Osteocyte (in vitro differentiated cells): ENCODE results near the gene LSM14A. TPM values are rescaled to one million over a fixed set of nuclear protein-coding genes. Genes with fewer than 3 reads are reported as not detected.

Source experiments
- DNase-seq: peaks from one replicate; pipeline ENCODE4 v3.0.0; 2021; ENCODE audit warnings: mixed read lengths; ENCODE audit not compliant: unreplicated experiment; ENCODE audit errors: extremely low spot score
- H3K27ac Mint-ChIP-seq: one replicate; pipeline ENCODE4 v1.8.0; 2021; ENCODE audit warnings: mild to moderate bottlenecking, mixed read lengths; ENCODE audit not compliant: unreplicated experiment
- H3K27me3 Mint-ChIP-seq: one replicate; pipeline ENCODE4 v1.8.0; 2021; ENCODE audit warnings: mixed read lengths; ENCODE audit not compliant: unreplicated experiment
- H3K36me3 Mint-ChIP-seq: one replicate; pipeline ENCODE4 v1.8.0; 2021; ENCODE audit warnings: mixed read lengths; ENCODE audit not compliant: unreplicated experiment
- H3K4me1 Mint-ChIP-seq: one replicate; pipeline ENCODE4 v1.8.0; 2021; ENCODE audit warnings: mixed read lengths; ENCODE audit not compliant: unreplicated experiment
- H3K4me3 Mint-ChIP-seq: one replicate; pipeline ENCODE4 v1.8.0; 2021; ENCODE audit warnings: mild to moderate bottlenecking, moderate library complexity, mixed read lengths; ENCODE audit not compliant: unreplicated experiment
- H3K9me3 Mint-ChIP-seq: one replicate; pipeline ENCODE4 v1.8.0; 2021; ENCODE audit warnings: mixed read lengths; ENCODE audit not compliant: unreplicated experiment
- CTCF ChIP-seq: fragments of 200-600 bp; sonication (generic); IDR thresholded peaks from 2 replicates; pipeline ENCODE4 v1.5.0; 2021; ENCODE audit warnings: antibody characterized with exemption, mild to moderate bottlenecking, moderate library complexity
- total RNA-seq: library from RNA; stranded (reverse); gene quantifications from 2 replicates; pipeline ENCODE4 v1.2.1, GENCODE V29; 2021

The LSM14A gene
- total RNA-seq, 1 donor from 2014 or later: 97.8 TPM

GRCh38 chr19:34255546-34255945 lies 83.2 kb downstream of the LSM14A start:
- Mint-ChIP-seq H3K4me3 (peak overlapping the region; percentile 74), H3K27ac (peak overlapping the region; percentile 77), H3K27me3 (no peaks in the 10 kb centered on the region), H3K36me3 (peaks cover 2% of the 10 kb centered on the region), H3K4me1 (peaks cover 40% of the 10 kb centered on the region), H3K9me3 (no peaks in the 10 kb centered on the region)
- no peak for DNase-seq
- no peak for TF ChIP-seq CTCF

- H3K27me3 Mint-ChIP-seq: no peaks in the 10 kb centered on the region
- peaks cover 51% of the 10 kb centered on the region for H3K4me1 Mint-ChIP-seq
- H3K27ac Mint-ChIP-seq: peak overlapping the region; percentile 58
- no peak for DNase-seq
- no peaks in the 10 kb centered on the region for H3K9me3 Mint-ChIP-seq
- H3K36me3 Mint-ChIP-seq: peaks cover 2% of the 10 kb centered on the region
- peak overlapping the region; percentile 24 for H3K4me3 Mint-ChIP-seq
- no peak for TF ChIP-seq CTCF
Observed at GRCh38 chr19:34256835-34257558, 84.7 kb downstream of the LSM14A start.

- H3K4me1 Mint-ChIP-seq: peaks cover 51% of the 10 kb centered on the region
- DNase-seq: no peak
- peak overlapping the region; percentile 24 for H3K4me3 Mint-ChIP-seq
- H3K36me3 Mint-ChIP-seq: peaks cover 2% of the 10 kb centered on the region
- H3K27ac Mint-ChIP-seq: peak overlapping the region; percentile 58
- TF ChIP-seq CTCF: no peak
- H3K27me3 Mint-ChIP-seq: no peaks in the 10 kb centered on the region
- no peaks in the 10 kb centered on the region for H3K9me3 Mint-ChIP-seq
Observed at GRCh38 chr19:34257559-34257924, 85.2 kb downstream of the LSM14A start.

- H3K27ac Mint-ChIP-seq: no peak overlapping the region
- no peak for DNase-seq
- no peak for TF ChIP-seq CTCF
- H3K4me3 Mint-ChIP-seq: no peak overlapping the region
- peaks cover 52% of the 10 kb centered on the region for H3K4me1 Mint-ChIP-seq
- peaks cover 4% of the 10 kb centered on the region for H3K36me3 Mint-ChIP-seq
- no peaks in the 10 kb centered on the region for H3K27me3 Mint-ChIP-seq
- H3K9me3 Mint-ChIP-seq: no peaks in the 10 kb centered on the region
Observed at GRCh38 chr19:34259367-34260095, 87.2 kb downstream of the LSM14A start.

- Mint-ChIP-seq H3K27ac (peak overlapping the region; percentile 40), H3K4me1 (peaks cover 50% of the 10 kb centered on the region)
- no peak for DNase-seq
Observed at GRCh38 chr19:34260771-34261173, 88.5 kb downstream of the LSM14A start.

More at GRCh38 chr19:34260771-34261173, 88.5 kb downstream of the LSM14A start:
- H3K4me3 Mint-ChIP-seq: no peak overlapping the region
- peaks cover 4% of the 10 kb centered on the region for H3K36me3 Mint-ChIP-seq
- no peak for TF ChIP-seq CTCF
- H3K27me3 Mint-ChIP-seq: no peaks in the 10 kb centered on the region
- no peaks in the 10 kb centered on the region for H3K9me3 Mint-ChIP-seq
